K562 (cell line): Measurements from ENCODE around the gene QPRT. TPM values are rescaled to one million over a fixed set of nuclear protein-coding genes. Genes with fewer than 3 reads are reported as not detected.

Source experiments
- ATAC-seq: fragments of 200-7000 bp; cut with Tn5 transposase; 3 replicates; pipeline ENCODE4 v1.9.1; 2020; ENCODE audit warnings: moderate library complexity
- BruUV-seq: library from RNA; stranded (reverse); fragments of 400-500 nt; replicated peaks from 2 replicates; lab custom pipeline; 2021; lab: Mats Ljungman, UMichigan
- CTCF ChIA-PET: fragments of 300-600 bp; formaldehyde crosslinking; extraction: SDS; loops from one replicate; lab custom pipeline; 2021; ENCODE audit warnings: low intra/inter-chr PET ratio; lab: Yijun Ruan, JAX
- POLR2A ChIA-PET: fragments of 300-600, 350-650 bp; sonication (Branson Sonifier 250); formaldehyde crosslinking; extraction: SDS; loops from one replicate; lab custom pipeline; 2021; ENCODE audit warnings: antibody characterized with exemption, inconsistent platforms; lab: Yijun Ruan, JAX
- DNase-seq, 4 experiments: peaks; one replicate each; pipeline versions ENCODE4 v3.0.0 to v3.0.0-alpha.2; 2011 to 2018; ENCODE audit warnings: low spot score in 3 of 4, mixed read lengths in 3 of 4; ENCODE audit errors: extremely low read depth in 1 of 4
- FAIRE-seq: peaks from 2 replicates; lab custom pipeline; 2011; peaks lifted over from hg19 to GRCh38; lab: Jason Lieb, UNC
- H2AFZ ChIP-seq: 2 replicates; pipeline ENCODE4 v1.6.0; 2011; ENCODE audit warnings: low read depth, low read length, control low read depth, inconsistent platforms
- H3K27ac ChIP-seq: fragments of 200-600 bp; 3 replicates; pipeline ENCODE4 v1.8.0; 2011; ENCODE audit warnings: low read depth, mild to moderate bottlenecking, control low read depth, inconsistent platforms, low read length, moderate library complexity, mixed read lengths; ENCODE audit errors: extremely low read depth
- H3K27me3 ChIP-seq, 2 experiments: fragments of 300-600 bp in 1 of 2; 2 replicates in 1 of 2; 3 replicates in 1 of 2; pipeline versions ENCODE4 v1.6.0 to v1.8.0; 2011; ENCODE audit warnings: inconsistent platforms in 2 of 2, low read length in 2 of 2, mild to moderate bottlenecking in 1 of 2, mixed read lengths in 1 of 2, moderate library complexity in 1 of 2; ENCODE audit not compliant: control insufficient read depth in 2 of 2, insufficient read depth in 2 of 2
- H3K36me3 ChIP-seq: fragments of 300-600 bp; 3 replicates; pipeline ENCODE4 v1.8.0; 2011; ENCODE audit warnings: mild to moderate bottlenecking, low read length, inconsistent platforms; ENCODE audit not compliant: control insufficient read depth, insufficient read depth
- H3K4me1 ChIP-seq, 2 experiments: fragments of 200-600 bp in 1 of 2; replicated peaks in 1 of 2; 2 replicates in 1 of 2; 3 replicates in 1 of 2; pipeline versions ENCODE4 v1.5.1 to v1.8.0; 2011; ENCODE audit warnings: inconsistent platforms in 2 of 2, low read length in 2 of 2, mild to moderate bottlenecking in 1 of 2, mixed read lengths in 1 of 2, moderate library complexity in 1 of 2; ENCODE audit not compliant: control insufficient read depth in 2 of 2, insufficient read depth in 2 of 2
- H3K4me2 ChIP-seq: 2 replicates; pipeline ENCODE4 v1.6.1; 2011; ENCODE audit warnings: low read length, control low read depth, inconsistent platforms, mixed read lengths; ENCODE audit not compliant: insufficient read depth
- H3K4me3 ChIP-seq: fragments of 200-600 bp; sonication (generic), shearing (Covaris generic); 2 replicates; pipeline ENCODE4 v1.5.1; 2016; ENCODE audit warnings: control low read depth, inconsistent platforms
- H3K79me2 ChIP-seq: fragments of 200-600 bp; 3 replicates; pipeline ENCODE4 v1.8.0; 2011; ENCODE audit warnings: low read length, inconsistent platforms; ENCODE audit not compliant: control insufficient read depth, insufficient read depth
- H3K9ac ChIP-seq, 2 experiments: 2 replicates each; pipeline versions ENCODE4 v1.6.0 to v1.6.1; 2011; ENCODE audit warnings: low read depth in 2 of 2, low read length in 2 of 2, control low read depth in 1 of 2, inconsistent platforms in 1 of 2, mild to moderate bottlenecking in 1 of 2, mixed read lengths in 1 of 2; ENCODE audit not compliant: insufficient read depth in 1 of 2
- H3K9me1 ChIP-seq: one replicate; pipeline ENCODE4 v1.6.0; 2011; ENCODE audit warnings: inconsistent platforms, mild to moderate bottlenecking, low read length, moderate library complexity; ENCODE audit not compliant: control insufficient read depth, insufficient read depth
- H3K9me3 ChIP-seq: replicated peaks from 2 replicates; pipeline ENCODE4 v1.5.1; 2011; ENCODE audit warnings: low read depth, low read length, inconsistent platforms; ENCODE audit not compliant: control insufficient read depth, insufficient read depth
- H4K20me1 ChIP-seq: replicated peaks from 2 replicates; pipeline ENCODE4 v1.6.1; 2011; ENCODE audit warnings: low read length, inconsistent platforms, mixed read lengths; ENCODE audit not compliant: control insufficient read depth, insufficient read depth
- ADNP ChIP-seq: fragments of 200-800 bp; sonication (Bioruptor generic); IDR thresholded peaks from 2 replicates; pipeline ENCODE4 v1.6.1; 2016; ENCODE audit warnings: missing genetic modification characterization, missing compliant biosample characterization
- ARID3A ChIP-seq: IDR thresholded peaks from 2 replicates; pipeline ENCODE4 v1.6.1; 2012; ENCODE audit warnings: low read depth, low read length, improper control_type of control experiment, borderline replicate concordance
- BCOR ChIP-seq: fragments of 450-650 bp; IDR thresholded peaks from 2 replicates; pipeline ENCODE4 v1.6.1; 2016
- CBX1 ChIP-seq: sonication (generic); IDR thresholded peaks from 2 replicates; pipeline ENCODE4 v1.6.1; 2016; ENCODE audit warnings: antibody characterized with exemption, low read depth, mild to moderate bottlenecking
- CEBPG ChIP-seq, 3 experiments: fragments of 200-800 bp in 1 of 3; sonication (Bioruptor generic) in 1 of 3; sonication (generic) in 1 of 3; formaldehyde crosslinking in 1 of 3; IDR thresholded peaks in 2 of 3; conservative IDR thresholded peaks in 1 of 3; 2 replicates each; pipeline versions ENCODE4 v1.6.1 to v1.8.0; 2016 to 2022; ENCODE audit warnings: missing compliant biosample characterization in 2 of 3, missing genetic modification characterization in 2 of 3, mild to moderate bottlenecking in 1 of 3, missing genetic modification reagents in 1 of 3
- CHD4 ChIP-seq: fragments of 200-600 bp; sonication (generic); IDR thresholded peaks from 3 replicates; pipeline ENCODE4 v1.6.1; 2012; ENCODE audit warnings: low read depth, mild to moderate bottlenecking, mixed read lengths, low read length, inconsistent platforms; ENCODE audit not compliant: insufficient read depth, insufficient replicate concordance, poor library complexity, severe bottlenecking
- HDAC2 ChIP-seq: fragments of 450-650 bp; IDR thresholded peaks from 2 replicates; pipeline ENCODE4 v1.6.1; 2016; ENCODE audit warnings: mild to moderate bottlenecking
- HNRNPK ChIP-seq: fragments of 200-400 bp; formaldehyde crosslinking; IDR thresholded peaks from one replicate; pipeline ENCODE4 v1.6.1; 2018; ENCODE audit warnings: mild to moderate bottlenecking, low read depth, low read length; ENCODE audit not compliant: poor library complexity, severe bottlenecking
- KDM1A ChIP-seq, 2 experiments: fragments of 450-650 bp; IDR thresholded peaks; 2 replicates each; pipeline ENCODE4 v1.6.1; 2016; ENCODE audit warnings: mild to moderate bottlenecking in 2 of 2
- KLF10 ChIP-seq: fragments of 250-450 bp; sonication (Bioruptor Pico); IDR thresholded peaks from 2 replicates; pipeline ENCODE4 v1.6.1; 2021; ENCODE audit warnings: matching md5 sums
- KLF6 ChIP-seq: fragments of 250-450 bp; sonication (Bioruptor Pico); IDR thresholded peaks from 2 replicates; pipeline ENCODE4 v1.4.0; 2020; ENCODE audit warnings: mild to moderate bottlenecking, moderate library complexity, borderline replicate concordance
- MAFF ChIP-seq: IDR thresholded peaks from 2 replicates; pipeline ENCODE4 v1.6.1; 2012; ENCODE audit warnings: low read length, improper control_type of control experiment
- MED1 ChIP-seq: sonication (generic); formaldehyde crosslinking; IDR thresholded peaks from 2 replicates; pipeline ENCODE4 v1.8.1; 2023; ENCODE audit warnings: missing genetic modification reagents, borderline replicate concordance
- NRF1 ChIP-seq, 2 experiments: fragments of 450-650 bp; IDR thresholded peaks in 1 of 2; conservative IDR thresholded peaks in 1 of 2; 2 replicates each; pipeline ENCODE4 v1.6.1; 2014; ENCODE audit warnings: mild to moderate bottlenecking in 2 of 2
- POLR2AphosphoS2 ChIP-seq: IDR thresholded peaks from 2 replicates; pipeline ENCODE4 v1.6.1; 2012; ENCODE audit warnings: low read length, improper control_type of control experiment
- RBFOX2 ChIP-seq: fragments of 200-400 bp; formaldehyde crosslinking; IDR thresholded peaks from 2 replicates; pipeline ENCODE4 v1.6.1; 2017; ENCODE audit warnings: low read depth, mild to moderate bottlenecking, low read length, moderate library complexity
- RBM25 ChIP-seq: fragments of 200-400 bp; formaldehyde crosslinking; IDR thresholded peaks from 2 replicates; pipeline ENCODE4 v1.6.1; 2018; ENCODE audit warnings: low read length, low read depth, moderate library complexity; ENCODE audit not compliant: severe bottlenecking
- SMAD1 ChIP-seq: fragments of 150-350 bp; IDR thresholded peaks from 2 replicates; pipeline ENCODE4 v1.6.1; 2014; ENCODE audit warnings: low read length, low read depth; ENCODE audit not compliant: partially characterized antibody
- TFAP4 ChIP-seq: sonication (generic); formaldehyde crosslinking; IDR thresholded peaks from 2 replicates; pipeline ENCODE4 v1.8.0; 2022; ENCODE audit warnings: missing genetic modification reagents, mild to moderate bottlenecking, moderate library complexity, borderline replicate concordance
- ZNF3 ChIP-seq: fragments of 250-450 bp; sonication (Bioruptor Pico); IDR thresholded peaks from 2 replicates; pipeline ENCODE4 v1.5.0; 2021; ENCODE audit warnings: mild to moderate bottlenecking, moderate library complexity
- WGBS: fragments of 100-300 bp; shearing (Covaris generic); methylation state at CpG from one replicate; pipeline ENCODE4 v1.1.6; 2016; ENCODE audit warnings: low coverage, mixed read lengths; ENCODE audit not compliant: insufficient coverage; ENCODE audit errors: missing lambda C conversion rate; 5-methylcytosine and 5-hydroxymethylcytosine counted together
- in situ Hi-C: fragments of 300-500 bp; cut with MboI; formaldehyde crosslinking; loops from 4 replicates; pipeline ENCODE4 v1.15.0; 2018; ENCODE audit warnings: inconsistent platforms, mixed read lengths
- intact Hi-C: fragments of 100-400 bp; cut with micrococcal nuclease; formaldehyde crosslinking; loops from 2 replicates; pipeline ENCODE4 v1.14.2; 2022
- polyA plus RNA-seq, 8 experiments: library from polyadenylated mRNA; depleted of rRNA in 4 of 8; stranded (reverse) in 5 of 8; unstranded in 3 of 8; fragments of >200 nt; fragmentation: Nextera tagmentation in 2 of 8; fragmentation: Illumina TruSeq in 1 of 8; extraction: Ambion mirVana in 2 of 8; extraction: Trizol in 1 of 8; gene quantifications; 2 replicates each; pipeline versions ENCODE4 v1.2.1 to v1.2.3, GENCODE V29; 2011 to 2014; ENCODE audit warnings: inconsistent platforms in 1 of 8, missing spikeins in 1 of 8
- total RNA-seq, 7 experiments: library from RNA; depleted of rRNA in 6 of 7; stranded (reverse); fragments of >200 nt in 6 of 7; fragmentation: Illumina TruSeq in 2 of 7; extraction: Trizol in 2 of 7; gene quantifications; 2 replicates each; pipeline versions ENCODE4 v1.2.1 to v1.2.3, GENCODE V29; 2011 to 2021; ENCODE audit warnings: low replicate concordance in 1 of 7

QPRT gene
- total and polyA plus RNA-seq, 9 of the 15 experiments (the other 6 are each of a cell fraction or from before 2014, with no cell fraction given), result 7.7 to 112 (median 64.1) TPM

DNA sequence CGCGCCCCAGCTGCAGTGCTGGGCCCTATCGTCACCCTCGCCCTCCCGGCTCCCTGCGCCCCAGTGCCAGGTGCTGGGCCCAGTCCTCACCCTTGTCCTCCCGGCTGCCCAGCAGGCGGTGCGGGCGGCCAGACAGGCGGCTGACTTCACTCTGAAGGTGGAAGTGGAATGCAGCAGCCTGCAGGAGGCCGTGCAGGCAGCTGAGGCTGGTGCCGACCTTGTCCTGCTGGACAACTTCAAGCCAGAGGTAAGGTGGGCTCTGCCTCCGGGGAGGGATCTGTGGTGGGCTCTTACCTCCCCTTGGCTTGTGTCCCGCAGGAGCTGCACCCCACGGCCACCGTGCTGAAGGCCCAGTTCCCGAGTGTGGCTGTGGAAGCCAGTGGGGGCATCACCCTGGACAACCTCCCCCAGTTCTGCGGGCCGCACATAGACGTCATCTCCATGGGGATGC lies 17.9 kb downstream of the QPRT start (continued):
- TF ChIP-seq SMAD1 (no peak), ARID3A (no peak), RBFOX2 (peak; percentile 55), MAFF (no peak)

DNA sequence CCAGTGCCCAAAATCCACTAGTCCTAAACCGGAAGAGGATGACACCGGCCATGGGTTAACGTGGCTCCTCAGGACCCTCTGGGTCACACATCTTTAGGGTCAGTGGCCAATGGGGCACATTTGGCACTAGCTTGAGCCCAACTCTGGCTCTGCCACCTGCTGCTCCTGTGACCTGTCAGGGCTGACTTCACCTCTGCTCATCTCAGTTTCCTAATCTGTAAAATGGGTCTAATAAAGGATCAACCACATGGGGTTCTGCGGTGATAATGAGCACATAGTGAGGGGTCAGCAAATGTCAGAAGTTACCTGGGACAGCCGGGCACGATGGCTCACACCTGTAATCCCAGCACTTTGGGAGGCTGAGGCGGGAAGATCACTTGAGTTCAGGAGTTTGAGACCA lies 18.4 kb downstream of the QPRT start:
- H3K4me2 ChIP-seq, result no peak overlapping the region
- H3K36me3 ChIP-seq, result peaks cover 27% of the 10 kb centered on the region; the same call in 1 of the 3 replicates
- CTCF ChIA-PET, result no interaction called here
- H3K9me1 ChIP-seq, result no peaks in the 10 kb centered on the region
- FAIRE-seq (no peak), ATAC-seq (no peak), DNase-seq (no peak)
- H2AFZ ChIP-seq, result no peak overlapping the region
- no peak overlapping the region for H3K27ac ChIP-seq
- no peaks in the 10 kb centered on the region for H3K27me3 ChIP-seq
- BruUV-seq, result no TSS peak
- intact Hi-C loops (loop anchor here (5.0 kb wide), 1 partner anchor 35 kb away; the partner anchor contains the start of gene SPN), in situ Hi-C loops (loop anchor here (10.0 kb wide), 1 partner anchor 327 kb away; the partner anchor contains the start of gene C16orf92)
- POLR2A ChIA-PET, result no interaction called here
- no peaks in the 10 kb centered on the region for H3K9me3 ChIP-seq
- H3K4me1 ChIP-seq, result peaks cover 22 to 36% of the 10 kb centered on the region in 2 experiments
- H3K9ac ChIP-seq, result no peak overlapping the region
- H4K20me1 ChIP-seq, result no peaks in the 10 kb centered on the region
- WGBS, result 95% methylated on average over 6 of the region's 7 CpGs
- no peak overlapping the region for H3K4me3 ChIP-seq
- peaks cover 9% of the 10 kb centered on the region for H3K79me2 ChIP-seq
- no peak for TF ChIP-seq KLF10
- TF ChIP-seq TFAP4 (CRISPR knock-in tag), result no peak
- TF ChIP-seq ZNF3, result no peak
- peak; percentile 76 to 88 for TF ChIP-seq KDM1A (IDR thresholded peaks at IDR 0.05)
- TF ChIP-seq CBX1, result peak; percentile 84; the same call in 1 of the 2 replicates
- peak; percentile 75 for TF ChIP-seq CHD4
- TF ChIP-seq NRF1 (conservative IDR thresholded peaks at IDR 0.05 in 1 of 2, IDR thresholded peaks at IDR 0.05 in 1 of 2), result no peak
- TF ChIP-seq POLR2AphosphoS2, result no peak
- peak; percentile 92 for TF ChIP-seq RBM25
- peak; percentile 96 for TF ChIP-seq BCOR
- no peak for TF ChIP-seq CEBPG (CRISPR knock-in tag; IDR thresholded peaks at IDR 0.05)
- no peak for TF ChIP-seq CEBPG (tag; conservative IDR thresholded peaks at IDR 0.05 in 1 of 2, IDR thresholded peaks at IDR 0.05 in 1 of 2)
- TF ChIP-seq KLF6 (CRISPR knock-in tag), result no peak
- peak; percentile 83 for TF ChIP-seq HDAC2
- TF ChIP-seq MED1 (CRISPR knock-in tag), result no peak
- TF ChIP-seq ADNP, result peak; percentile 86
- TF ChIP-seq HNRNPK, result no peak
